Natural killer cell (primary cell): Measurements from ENCODE around the gene SEZ6L. TPM values are rescaled to one million over a fixed set of nuclear protein-coding genes. Genes with fewer than 3 reads are reported as not detected.

Experiments used
- ATAC-seq, 3 donors: fragments of 150-1000 bp in 2 of 3; fragments of 200-7000 bp in 1 of 3; cut with Tn5 transposase; 1 replicate in 1 of 3; 2 replicates in 2 of 3; pipeline ENCODE4 v1.10.0; 2021; ENCODE audit warnings: mild to moderate bottlenecking in 2 of 3, moderate library complexity in 2 of 3
- DNase-seq, 2 donors: peaks; one replicate each; pipeline versions ENCODE4 v3.0.0 to v3.0.0-alpha.2; 2013 to 2021; ENCODE audit warnings: mixed read lengths in 1 of 2
- H3K27ac ChIP-seq: one replicate; pipeline ENCODE4 v1.5.1; 2013; ENCODE audit warnings: mild to moderate bottlenecking, low read length
- H3K27me3 ChIP-seq: one replicate; pipeline ENCODE4 v1.6.1; 2013; ENCODE audit warnings: low read length; ENCODE audit not compliant: control insufficient read depth, insufficient read depth
- H3K36me3 ChIP-seq: one replicate; pipeline ENCODE4 v1.6.1; 2013; ENCODE audit warnings: low read length; ENCODE audit not compliant: control insufficient read depth, insufficient read depth
- H3K4me1 ChIP-seq: one replicate; pipeline ENCODE4 v1.6.1; 2013; ENCODE audit warnings: low read length; ENCODE audit not compliant: control insufficient read depth, insufficient read depth
- H3K4me3 ChIP-seq: one replicate; pipeline ENCODE4 v1.5.1; 2013; ENCODE audit warnings: low read length
- H3K9me3 ChIP-seq: one replicate; pipeline ENCODE4 v1.6.1; 2013; ENCODE audit warnings: low read length; ENCODE audit not compliant: control insufficient read depth, insufficient read depth
- H3K27ac Mint-ChIP-seq, 2 donors: one replicate each; pipeline ENCODE4 v1.8.0; 2022; ENCODE audit warnings: mild to moderate bottlenecking in 2 of 2, mixed read lengths in 2 of 2, moderate library complexity in 1 of 2
- H3K27me3 Mint-ChIP-seq, 2 donors: one replicate each; pipeline ENCODE4 v1.8.0; 2022; ENCODE audit warnings: low read depth in 2 of 2, mixed read lengths in 2 of 2
- H3K36me3 Mint-ChIP-seq: one replicate; pipeline ENCODE4 v1.8.0; 2022; ENCODE audit warnings: mixed read lengths
- H3K4me1 Mint-ChIP-seq, 2 donors: one replicate each; pipeline ENCODE4 v1.8.0; 2022; ENCODE audit warnings: mixed read lengths in 2 of 2
- H3K4me3 Mint-ChIP-seq: one replicate; pipeline ENCODE4 v1.8.0; 2022; ENCODE audit warnings: mild to moderate bottlenecking, moderate library complexity, mixed read lengths
- H3K9me3 Mint-ChIP-seq, 2 donors: one replicate each; pipeline ENCODE4 v1.8.0; 2022; ENCODE audit warnings: mixed read lengths in 2 of 2
- CTCF ChIP-seq: fragments of 200-600 bp; IDR thresholded peaks from one replicate; pipeline ENCODE4 v1.8.0; 2022; ENCODE audit warnings: antibody characterized with exemption
- WGBS: methylation state at CpG from one replicate; pipeline ENCODE4 v1.1.7; 2013; ENCODE audit warnings: missing lambda C conversion rate; ENCODE audit not compliant: insufficient coverage; 5-methylcytosine and 5-hydroxymethylcytosine counted together
- intact Hi-C: fragments of 100-400 bp; cut with micrococcal nuclease; formaldehyde crosslinking; loops from one replicate; pipeline ENCODE4 v1.14.2; 2022
- total RNA-seq, 4 donors: library from RNA; stranded (reverse); fragments of 120-200 nt in 1 of 4; gene quantifications; one replicate each; pipeline versions ENCODE4 v1.2.3 to v1.2.4, GENCODE V29; 2013 to 2022

The SEZ6L gene
- total RNA-seq, 3 donors from 2014 or later (not counting 1 experiment from before 2014, with no cell fraction given), result 0.11 to 1.1 (median 0.60) TPM

GRCh38 chr22:26323013-26323412 lies 153.8 kb downstream of the SEZ6L start:
- no peak overlapping the region for H3K27ac ChIP-seq
- intact Hi-C loops, result no loop called here
- no peak overlapping the region for H3K4me3 ChIP-seq
- Mint-ChIP-seq H3K9me3 (no peaks in the 10 kb centered on the region), H3K4me3 (no peak overlapping the region), H3K27me3 (peaks cover 6 to 20% of the 10 kb centered on the region in 2 donors), H3K36me3 (no peaks in the 10 kb centered on the region), H3K27ac (no peak overlapping the region), H3K4me1 (no peaks in the 10 kb centered on the region)
- H3K36me3 ChIP-seq, result no peaks in the 10 kb centered on the region
- no peaks in the 10 kb centered on the region for H3K27me3 ChIP-seq
- no peaks in the 10 kb centered on the region for H3K9me3 ChIP-seq
- no peak for ATAC-seq
- WGBS, result 85% methylated on average over 5 of the region's 5 CpGs
- H3K4me1 ChIP-seq, result no peaks in the 10 kb centered on the region
- no peak for DNase-seq
- TF ChIP-seq CTCF, result no peak

GRCh38 chr22:26324150-26324549 lies 154.9 kb downstream of the SEZ6L start:
- no peaks in the 10 kb centered on the region for H3K4me1 ChIP-seq
- 78% methylated on average over 4 of the region's 4 CpGs for WGBS
- Mint-ChIP-seq H3K4me3 (no peak overlapping the region), H3K27ac (no peak overlapping the region), H3K27me3 (peaks cover 4 to 15% of the 10 kb centered on the region in 2 donors), H3K4me1 (no peaks in the 10 kb centered on the region), H3K36me3 (no peaks in the 10 kb centered on the region), H3K9me3 (no peaks in the 10 kb centered on the region)
- H3K27me3 ChIP-seq, result no peaks in the 10 kb centered on the region
- no peak for TF ChIP-seq CTCF
- ATAC-seq (no peak), DNase-seq (no peak)
- intact Hi-C loops, result no loop called here
- H3K36me3 ChIP-seq, result no peaks in the 10 kb centered on the region
- no peak overlapping the region for H3K4me3 ChIP-seq
- no peak overlapping the region for H3K27ac ChIP-seq
- no peaks in the 10 kb centered on the region for H3K9me3 ChIP-seq

GRCh38 chr22:26325641-26326040 lies 156.4 kb downstream of the SEZ6L start:
- intact Hi-C loops, result no loop called here

More at GRCh38 chr22:26325641-26326040, 156.4 kb downstream of the SEZ6L start:
- Mint-ChIP-seq H3K36me3 (no peaks in the 10 kb centered on the region), H3K27me3 (peaks cover 0 to 13% of the 10 kb centered on the region in 2 donors), H3K27ac (no peak overlapping the region), H3K4me1 (no peaks in the 10 kb centered on the region), H3K9me3 (no peaks in the 10 kb centered on the region), H3K4me3 (no peak overlapping the region)
- TF ChIP-seq CTCF, result no peak
- H3K9me3 ChIP-seq, result no peaks in the 10 kb centered on the region
- H3K27me3 ChIP-seq, result no peaks in the 10 kb centered on the region
- H3K36me3 ChIP-seq, result no peaks in the 10 kb centered on the region
- no peak for DNase-seq
- no peak overlapping the region for H3K27ac ChIP-seq
- H3K4me3 ChIP-seq, result no peak overlapping the region
- H3K4me1 ChIP-seq, result no peaks in the 10 kb centered on the region
- 80% methylated on average over 4 of the region's 4 CpGs for WGBS
- no peak for ATAC-seq
